LNCAP (cell line): ENCODE measurements around the gene SUPT3H.
A peak's percentile ranks its signal among the peaks of the same experiment; 100 is the strongest.

Experiments
- CTCF ChIP-seq: fragments of 450-650 bp; IDR thresholded peaks from 2 replicates; pipeline ENCODE4 v1.5.1; 2017; ENCODE audit warnings: mild to moderate bottlenecking

Gene SUPT3H

DNA sequence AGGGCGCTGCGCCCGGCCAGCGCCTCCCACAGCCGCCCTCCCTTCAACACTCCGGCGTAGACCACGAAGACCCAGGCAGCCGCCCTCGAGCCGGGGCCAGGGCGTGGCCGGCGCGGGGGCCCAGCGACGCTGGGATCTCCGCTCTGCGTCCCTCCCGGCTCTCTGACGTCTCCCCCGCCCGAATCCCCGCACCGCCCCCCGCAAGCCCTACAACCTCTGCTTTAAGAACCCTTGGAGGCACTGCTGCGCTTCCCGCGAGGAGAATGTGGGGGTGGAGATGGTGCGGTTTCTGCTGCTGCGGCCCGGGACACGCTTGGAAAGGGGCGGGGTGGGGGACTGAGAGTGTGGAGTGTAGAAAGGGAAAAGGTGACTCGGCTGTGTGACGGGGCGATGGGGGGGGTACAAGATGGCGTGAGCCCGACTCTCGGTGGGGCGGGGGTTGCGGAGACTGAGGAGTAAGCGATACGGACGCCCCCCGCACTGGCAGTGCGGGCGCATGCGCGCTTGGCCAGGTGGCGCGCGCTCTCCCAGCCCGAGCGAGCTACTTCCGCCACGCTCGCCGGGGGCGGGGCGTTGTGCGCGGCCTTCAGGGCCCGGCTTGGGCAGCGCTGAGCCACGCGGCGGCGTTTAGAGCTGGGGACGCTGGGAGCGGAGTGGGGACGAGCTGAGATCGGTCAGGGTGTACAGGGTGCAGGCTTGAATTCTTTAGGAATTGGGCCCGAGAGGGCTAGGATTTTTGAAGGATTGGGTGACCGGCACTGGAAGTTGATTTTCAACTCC, at the start of gene SUPT3H:
SUPT3H (minus strand) TSS at position 381 of the 780 bp plus-strand sequence.
- no peak for TF ChIP-seq CTCF

DNA sequence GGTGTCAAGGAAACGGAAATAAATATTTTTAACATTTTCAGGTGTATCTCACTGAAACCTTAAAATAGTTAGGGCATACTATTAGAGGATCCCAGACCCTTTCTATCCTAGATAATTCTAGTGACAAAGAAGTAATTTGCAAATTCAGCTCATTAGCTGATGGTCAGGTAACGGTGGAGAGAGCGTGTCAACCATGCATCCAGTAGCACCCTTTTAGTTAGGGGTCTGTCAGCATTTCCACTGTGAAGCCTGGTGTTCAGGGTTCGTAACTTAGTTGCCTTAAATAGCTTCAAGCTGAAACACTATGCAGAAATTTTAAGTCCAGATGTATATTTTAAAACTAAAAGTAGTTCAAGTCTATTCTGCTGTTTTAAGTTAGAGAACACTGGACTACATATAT, 48.5 kb upstream of the SUPT3H start:
- no peak for TF ChIP-seq CTCF

GRCh38 chr6:45424451-45424861, 46.7 kb upstream of the SUPT3H start:
- TF ChIP-seq CTCF = no peak

GRCh38 chr6:45423824-45424450, 46.2 kb upstream of the SUPT3H start:
- no peak for TF ChIP-seq CTCF

GRCh38 chr6:45423111-45423823, 45.5 kb upstream of the SUPT3H start:
- no peak for TF ChIP-seq CTCF

GRCh38 chr6:45422503-45423110, 44.9 kb upstream of the SUPT3H start:
- TF ChIP-seq CTCF = no peak

GRCh38 chr6:45421709-45422502, 44.2 kb upstream of the SUPT3H start:
- peak; percentile 11; the same call in 1 of the 2 replicates for TF ChIP-seq CTCF
